ENCODE results near the gene CCDC88B.
A peak's percentile ranks its signal among the peaks of the same experiment; 100 is the strongest.

GRCh38 chr11:64356498-64357411 lies 16.8 kb downstream of the CCDC88B start:
- TF ChIP-seq CTCF (IDR thresholded peaks at IDR 0.05) (peak in 1 of 2 donors; percentile 15), POLR2A (IDR thresholded peaks at IDR 0.05) (no peak)

Data from suprapubic skin (tissue), 3 donors.